NCI-H226 (cell line): ENCODE data around the gene RNF212.

Experiments used
- DNase-seq: peaks from one replicate; pipeline ENCODE4 v3.0.0-alpha.2; 2015

Gene RNF212

DNA sequence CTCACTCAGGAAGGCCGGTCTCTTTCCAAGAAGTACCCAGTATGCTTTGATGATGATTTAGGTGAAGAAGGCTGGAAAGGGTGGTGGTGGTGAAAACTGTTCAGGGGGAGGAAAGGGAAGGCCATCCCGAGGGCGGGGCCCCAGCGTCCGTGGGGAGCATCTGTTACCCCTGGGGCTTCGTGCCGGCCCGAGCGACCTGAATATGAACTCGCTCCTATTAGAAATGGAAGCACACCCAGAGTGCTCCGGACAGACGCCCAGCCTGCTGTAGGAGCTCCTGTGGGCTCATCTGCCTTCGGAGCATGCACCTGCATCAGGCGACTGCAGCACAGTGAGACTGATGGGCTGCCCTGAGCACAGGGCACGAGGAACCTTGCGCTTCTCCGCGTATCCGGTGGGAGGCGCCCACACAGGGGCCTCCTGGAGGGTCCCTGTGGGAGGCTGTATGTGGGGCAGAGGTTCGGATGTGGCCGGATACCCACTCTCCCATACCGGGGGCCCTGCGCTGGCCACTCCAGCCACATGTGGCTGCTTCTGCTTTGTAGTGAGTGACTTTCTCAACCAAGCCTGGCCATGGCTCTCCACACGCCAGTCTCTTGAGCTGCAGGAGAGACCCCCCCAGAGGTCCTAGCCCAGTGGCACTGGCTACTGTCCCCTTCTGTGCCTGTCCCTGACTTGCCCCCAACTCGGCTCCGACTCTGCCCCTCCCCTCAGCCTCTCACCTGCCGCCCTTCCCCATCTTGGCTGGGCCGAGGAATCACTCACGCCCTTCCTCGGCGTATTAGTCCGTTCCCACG lies 65.2 kb downstream of the RNF212 start:
- DNase-seq = no peak

DNA sequence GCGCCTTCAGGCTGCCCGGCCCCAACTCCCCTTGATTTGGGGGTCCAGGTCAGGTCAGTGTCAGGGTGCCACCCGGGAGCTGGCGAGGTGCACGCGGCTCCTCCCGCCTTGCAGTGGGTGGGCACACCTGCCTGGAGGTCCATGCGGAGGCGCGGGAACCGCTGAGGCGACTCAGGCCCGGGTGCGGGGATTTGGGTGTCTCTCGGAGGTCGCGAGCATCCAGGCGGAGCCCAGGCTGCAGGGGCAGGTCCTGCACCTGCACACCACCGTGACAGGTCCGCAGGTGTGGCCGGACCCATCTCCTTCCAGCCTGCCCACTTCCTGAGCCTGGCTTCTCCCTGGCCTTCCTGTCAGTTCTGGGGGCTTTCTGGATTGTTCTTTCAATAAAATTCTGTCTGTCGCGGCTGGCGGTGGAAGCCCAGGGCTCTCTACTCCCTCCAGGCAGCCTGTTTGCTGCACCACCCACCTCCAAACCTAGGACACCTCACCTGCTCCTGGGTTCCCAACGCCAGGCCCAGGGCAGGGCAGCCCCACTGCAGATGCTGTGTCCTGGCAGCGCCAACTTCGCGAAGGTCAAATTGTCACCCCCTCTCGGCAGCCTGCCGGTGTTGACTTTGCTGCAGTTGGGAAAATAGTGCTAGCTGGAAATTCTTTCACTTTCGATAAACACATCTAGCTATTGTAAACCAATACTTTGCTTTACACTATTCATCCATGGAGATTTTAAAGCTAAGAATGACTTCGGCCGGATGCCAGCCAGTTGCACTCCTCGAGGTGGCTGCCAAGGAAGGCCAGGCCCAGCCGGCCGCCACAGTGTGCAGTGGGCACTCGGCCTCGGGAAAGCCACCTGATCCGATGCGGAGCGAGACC lies 66.0 kb downstream of the RNF212 start:
- no peak for DNase-seq

DNA sequence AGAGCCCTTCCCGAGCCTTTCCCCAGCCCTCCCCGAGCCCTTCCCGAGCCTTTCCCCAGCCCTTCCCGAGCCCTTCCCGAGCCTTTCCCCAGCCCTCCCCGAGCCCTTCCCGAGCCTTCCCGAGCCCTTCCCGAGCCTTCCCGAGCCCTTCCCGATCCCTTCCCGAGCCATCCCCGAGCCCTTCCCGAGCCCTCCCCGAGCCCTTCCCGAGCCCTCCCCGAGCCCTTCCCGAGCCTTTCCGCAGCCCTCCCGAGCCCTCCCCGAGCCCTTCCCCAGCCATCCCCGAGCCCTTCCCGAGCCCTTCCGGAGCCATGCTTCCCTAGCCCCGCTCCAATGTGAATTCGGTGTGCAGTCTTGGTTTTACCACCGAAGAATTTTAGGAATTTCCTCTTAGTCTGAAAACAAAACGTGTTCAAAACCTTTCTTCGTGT lies 66.8 kb downstream of the RNF212 start:
- DNase-seq = peak; percentile 63

DNA sequence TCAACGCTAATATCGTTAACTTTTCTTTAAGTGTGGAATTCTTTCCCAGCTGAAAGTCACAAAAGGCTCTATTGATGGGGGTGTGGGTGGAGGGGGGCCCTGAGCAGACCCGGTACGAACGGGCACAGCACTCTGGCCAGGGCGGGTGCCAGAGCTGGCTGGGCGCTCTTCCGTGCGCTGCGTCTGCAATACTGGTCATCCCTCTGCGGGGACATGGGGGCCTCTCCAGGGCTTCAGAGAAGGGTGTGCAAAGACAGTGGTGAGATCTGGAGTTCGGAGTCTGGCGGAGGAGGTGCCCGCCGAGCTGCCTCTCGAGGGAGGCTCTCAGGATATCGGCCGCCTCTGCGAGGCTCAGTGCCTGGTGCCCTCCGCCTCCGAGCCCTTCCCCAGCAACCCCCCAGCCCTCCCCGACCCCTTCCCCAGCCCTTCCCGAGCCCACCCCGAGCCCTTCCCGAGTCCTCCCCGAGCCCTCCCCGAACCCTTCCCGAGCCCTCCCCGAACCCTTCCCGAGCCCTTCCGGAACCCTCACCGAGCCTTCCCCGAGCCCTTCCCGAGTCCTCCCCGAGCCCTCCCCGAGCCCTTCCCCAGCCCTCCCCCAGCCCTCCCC lies 67.7 kb downstream of the RNF212 start:
- no peak for DNase-seq

DNA sequence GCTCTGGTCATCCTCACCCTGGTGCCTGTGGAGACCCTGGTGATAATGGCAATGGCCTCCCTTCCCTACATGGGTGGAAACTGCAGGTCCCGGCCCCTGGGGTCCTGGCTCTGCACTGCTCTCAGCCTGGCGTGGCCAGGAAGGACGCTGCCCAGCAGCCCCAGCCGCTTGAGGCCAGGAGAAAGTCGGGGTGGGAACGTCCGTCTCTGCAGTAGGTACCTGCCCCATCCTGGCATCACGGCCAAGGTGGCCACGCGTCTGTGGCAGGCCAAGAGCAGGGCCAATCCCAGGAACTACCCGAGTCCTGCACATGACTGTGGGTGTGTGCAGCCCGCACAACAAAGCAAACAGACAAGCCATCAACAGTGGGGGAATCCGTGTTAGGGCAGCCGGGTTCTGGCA lies 68.2 kb downstream of the RNF212 start:
- DNase-seq = no peak

DNA sequence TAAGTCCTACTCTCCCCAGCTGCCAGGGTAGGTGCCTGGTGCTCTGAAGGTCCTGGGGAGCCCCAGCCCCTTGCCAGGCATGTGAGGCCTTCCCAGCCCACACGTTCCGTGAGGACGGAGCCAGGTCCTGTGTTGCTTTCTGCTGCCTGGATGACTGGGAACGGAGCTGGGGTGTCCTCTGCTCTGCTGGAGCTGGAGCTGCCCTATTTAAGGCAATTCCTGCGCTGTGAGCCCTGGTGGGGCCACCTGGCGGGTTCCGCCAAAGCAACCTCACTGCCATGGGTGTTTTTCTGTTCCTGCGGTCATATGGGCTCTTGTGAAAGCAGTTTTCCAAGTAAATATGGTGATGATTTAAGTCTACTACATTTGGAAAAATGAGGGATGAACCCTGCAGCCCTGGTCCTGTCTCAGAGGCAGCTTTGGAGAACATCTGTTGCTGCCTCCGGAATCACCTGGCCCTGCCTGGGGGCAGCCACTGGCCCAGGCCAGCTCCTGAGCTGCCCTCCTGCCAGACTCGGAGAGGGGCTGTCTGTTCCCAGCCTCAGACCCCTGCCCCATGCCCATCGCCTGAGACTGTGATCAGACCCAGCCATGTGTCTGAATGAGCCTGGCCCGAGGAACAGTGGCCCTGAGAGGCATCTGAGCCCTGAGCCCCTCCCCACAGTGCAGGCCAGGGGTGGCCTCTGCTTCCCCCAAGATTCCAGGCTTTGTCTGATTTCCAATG lies 68.7 kb downstream of the RNF212 start:
- no peak for DNase-seq

DNA sequence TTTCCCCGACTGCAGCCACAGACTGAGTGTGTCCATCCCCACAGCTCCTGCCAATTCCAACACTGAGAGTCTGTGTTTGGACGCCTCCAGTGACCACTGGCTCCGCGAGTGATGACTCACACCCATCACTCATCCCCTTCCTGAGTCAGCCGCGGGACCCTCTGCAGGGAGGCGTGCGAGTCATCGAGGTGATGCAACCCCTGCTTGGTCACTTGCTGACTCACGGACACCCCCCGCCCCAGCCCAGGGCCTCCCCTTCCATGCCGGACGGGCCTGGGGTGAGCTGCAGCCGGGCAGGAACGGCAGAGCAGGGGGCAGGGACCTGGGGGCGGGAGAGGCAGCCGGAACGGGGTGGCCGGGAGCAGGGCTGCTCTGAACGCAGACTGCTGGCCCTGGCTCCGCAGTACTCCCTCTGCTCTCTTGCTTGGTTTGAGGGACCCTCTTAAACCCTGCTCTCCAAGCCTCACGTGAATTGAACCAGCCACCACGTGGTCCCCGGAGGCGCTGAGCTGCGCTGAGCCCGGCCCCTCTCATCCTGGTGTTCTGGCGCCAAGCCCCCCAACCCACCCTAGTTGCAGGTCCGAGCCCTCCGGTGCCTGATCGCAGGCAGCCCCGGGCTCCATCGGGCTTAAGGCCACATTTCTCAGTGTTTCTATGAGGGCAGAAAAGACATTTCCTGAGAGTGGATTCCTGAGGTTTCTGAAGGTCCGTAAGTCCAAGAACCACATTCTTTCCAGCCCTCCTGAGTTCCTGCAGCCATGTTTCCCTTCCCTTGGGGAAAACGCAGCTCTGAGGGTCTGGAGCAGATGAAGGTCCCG lies 69.5 kb downstream of the RNF212 start:
- peak; percentile 96 for DNase-seq

DNA sequence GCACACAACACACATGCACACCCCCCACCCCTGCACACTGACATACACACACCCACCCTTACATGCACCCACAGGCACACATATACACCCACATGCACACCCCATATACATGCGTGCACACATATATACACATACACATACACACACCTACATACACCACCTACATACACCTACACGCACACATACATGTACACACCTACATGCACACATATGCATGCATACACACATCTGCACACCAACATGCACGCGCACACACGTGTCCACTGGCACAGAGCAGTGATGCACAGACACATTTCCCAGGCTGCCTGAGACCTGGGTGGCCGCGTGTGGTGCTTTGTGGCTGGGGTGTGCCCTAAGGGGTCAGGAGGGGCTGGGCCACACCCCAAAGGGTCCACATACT lies 70.2 kb downstream of the RNF212 start:
- no peak for DNase-seq

DNA sequence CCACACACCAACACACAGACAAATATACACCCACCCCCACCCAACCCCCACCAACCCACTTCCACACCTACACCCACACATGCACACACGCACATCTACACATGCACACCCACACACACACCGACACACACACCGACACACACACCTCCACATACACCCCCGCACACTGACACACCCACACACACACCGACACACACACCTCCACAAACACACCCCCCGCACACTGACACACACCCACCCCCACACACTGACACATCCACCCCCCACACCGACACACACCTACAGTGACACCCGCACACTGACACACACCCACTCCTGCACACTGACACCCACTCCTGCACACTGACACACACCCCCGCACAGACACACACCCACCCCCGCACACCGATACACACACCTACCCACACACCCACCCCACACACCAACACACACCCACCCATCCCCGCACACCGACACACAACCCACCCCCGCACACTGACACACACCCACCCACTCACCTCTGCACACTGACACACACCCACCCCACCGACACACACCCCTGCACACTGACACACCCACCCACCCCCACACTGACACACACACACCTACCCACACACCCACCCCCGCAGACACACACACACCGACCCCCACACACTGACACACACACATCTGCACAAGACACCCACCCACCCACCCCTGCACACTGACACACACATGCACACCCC lies 70.9 kb downstream of the RNF212 start:
- DNase-seq = no peak

DNA sequence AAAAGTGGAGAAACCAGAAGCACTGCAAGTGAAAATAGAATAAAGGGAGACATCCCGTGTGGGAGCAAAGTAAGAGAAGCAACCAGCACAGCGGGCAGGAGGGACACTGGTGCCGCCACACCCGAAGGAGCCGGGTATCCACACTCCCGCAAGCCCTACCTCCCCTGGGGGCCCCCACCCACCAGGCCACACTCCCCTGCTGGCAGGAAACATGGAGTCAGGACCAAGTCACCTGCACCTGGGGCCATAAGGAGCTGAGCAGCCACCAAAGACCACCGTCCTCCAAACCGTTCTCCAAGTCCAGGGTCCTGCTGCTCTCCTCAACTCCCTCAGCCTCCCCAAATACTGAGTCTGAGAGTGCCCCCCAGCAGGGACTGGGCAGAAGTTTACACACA lies 71.4 kb downstream of the RNF212 start:
- DNase-seq = no peak

DNA sequence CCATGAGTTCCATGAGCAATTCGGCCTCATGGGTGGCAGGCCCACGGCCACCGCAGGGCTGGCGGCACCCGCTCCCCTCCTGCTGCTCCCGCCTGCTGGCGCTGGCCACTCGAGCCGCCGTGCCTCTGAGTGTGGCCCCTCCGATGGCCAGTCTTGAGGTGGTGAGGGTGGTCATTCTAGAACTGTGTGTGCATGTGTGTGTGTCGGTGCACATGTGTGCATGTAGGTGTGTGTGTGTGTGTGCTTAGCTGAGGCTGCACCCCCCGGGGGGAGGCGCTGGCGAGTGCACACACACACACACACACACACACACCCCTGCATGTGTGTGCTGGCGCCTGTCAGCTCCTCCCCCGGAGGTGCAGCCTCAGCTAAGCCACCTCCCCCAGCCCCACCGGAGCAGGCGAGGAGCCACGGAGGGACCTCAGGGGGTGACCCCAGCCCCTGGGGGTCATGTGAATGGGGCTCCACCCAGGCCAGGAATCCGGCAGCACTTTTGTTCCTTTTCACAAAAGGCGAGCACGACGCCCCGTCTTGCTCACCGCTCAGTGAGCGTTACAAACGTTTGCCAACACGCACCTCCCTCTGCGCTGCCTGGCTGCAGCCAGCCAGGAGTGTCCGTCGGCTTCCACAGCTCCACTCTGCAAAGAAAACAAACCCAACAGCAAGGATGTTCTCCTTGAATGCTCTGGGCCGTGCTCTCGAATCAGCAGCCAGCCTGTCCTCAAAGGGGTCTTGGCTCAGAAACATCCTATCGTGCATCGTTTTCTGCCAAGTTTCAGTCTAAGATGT lies 72.0 kb downstream of the RNF212 start:
- DNase-seq = peak; percentile 54

DNA sequence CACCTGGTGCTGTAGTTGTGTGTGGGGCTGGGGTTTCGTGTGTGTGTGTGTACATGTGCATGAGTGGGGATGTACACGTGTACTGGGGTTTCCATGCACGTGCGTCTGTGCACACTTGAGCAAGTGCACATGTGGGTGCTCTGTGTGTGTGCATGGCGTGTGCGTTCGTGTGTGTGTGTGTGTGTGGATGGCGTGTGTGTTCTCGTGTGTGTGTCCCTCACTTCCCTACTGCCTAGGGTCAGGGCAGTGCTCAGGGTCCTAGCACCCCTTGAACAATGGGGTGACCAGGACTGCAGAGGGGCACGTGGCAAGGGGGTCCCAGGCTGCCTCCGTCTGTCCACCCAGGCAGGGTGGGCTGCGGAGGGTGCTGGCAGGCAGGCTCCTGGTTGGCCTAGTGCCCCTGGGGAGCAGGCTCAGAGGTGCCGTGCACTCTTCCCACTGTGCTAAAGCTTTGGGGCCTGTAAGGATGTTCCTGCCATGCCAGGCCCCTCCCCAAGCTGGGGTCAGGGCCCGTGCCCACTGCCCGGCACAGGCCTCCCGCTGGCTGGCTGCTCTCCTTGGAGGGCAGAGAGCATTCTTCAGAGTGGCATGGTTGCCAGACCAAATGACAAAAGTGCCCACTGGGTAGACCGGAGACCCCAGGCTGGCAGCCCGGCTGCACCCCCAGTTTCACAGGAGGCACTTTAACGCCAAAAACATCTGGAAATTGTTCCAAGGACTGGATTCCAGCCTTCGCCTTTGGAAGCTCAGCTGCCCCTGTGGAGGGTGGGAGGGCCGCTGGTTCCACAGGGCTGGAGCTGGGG lies 72.8 kb downstream of the RNF212 start:
- no peak for DNase-seq

DNA sequence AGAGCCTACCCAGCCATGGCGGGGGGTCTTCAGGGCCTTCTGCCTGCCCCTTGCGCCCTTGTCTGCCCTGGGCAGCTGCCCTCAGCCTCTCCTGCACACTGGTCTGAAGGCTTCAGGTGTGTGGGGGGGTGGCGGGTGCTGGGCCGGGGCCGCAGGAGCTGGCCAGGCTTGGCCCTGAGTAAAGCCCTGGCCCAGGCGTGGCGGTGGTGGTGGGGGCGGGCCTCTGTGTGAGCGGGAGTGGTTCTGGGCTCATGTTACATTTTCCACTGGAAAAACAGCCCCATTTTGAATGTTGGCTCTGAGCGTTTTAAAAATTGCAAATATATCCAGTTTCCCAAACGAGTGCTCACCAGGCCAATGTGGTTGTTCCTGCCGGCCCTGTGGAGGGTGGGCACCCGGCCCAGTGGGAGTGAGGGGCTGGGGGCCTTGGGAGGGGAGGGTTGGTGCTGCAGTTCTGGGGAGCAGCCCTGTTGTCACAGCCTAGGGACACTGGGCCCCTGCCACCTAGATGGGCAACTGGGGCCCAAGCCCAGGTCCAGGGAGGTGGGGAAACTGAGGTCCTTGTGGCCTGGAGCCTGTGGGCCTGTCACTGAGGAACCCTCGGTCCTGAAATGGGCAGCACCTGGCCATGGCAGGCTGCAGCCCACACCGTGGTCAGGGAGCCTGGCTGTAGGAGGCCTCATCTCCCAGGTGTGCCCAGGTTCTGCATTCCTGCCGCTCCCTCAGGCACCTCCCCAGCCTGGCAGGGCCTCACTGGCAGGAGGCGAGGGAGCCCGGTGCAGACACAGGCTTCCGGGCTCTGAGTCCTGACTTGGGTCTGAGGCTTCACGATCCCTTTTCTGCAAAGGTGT lies 73.6 kb downstream of the RNF212 start:
- peak; percentile 46 for DNase-seq

DNA sequence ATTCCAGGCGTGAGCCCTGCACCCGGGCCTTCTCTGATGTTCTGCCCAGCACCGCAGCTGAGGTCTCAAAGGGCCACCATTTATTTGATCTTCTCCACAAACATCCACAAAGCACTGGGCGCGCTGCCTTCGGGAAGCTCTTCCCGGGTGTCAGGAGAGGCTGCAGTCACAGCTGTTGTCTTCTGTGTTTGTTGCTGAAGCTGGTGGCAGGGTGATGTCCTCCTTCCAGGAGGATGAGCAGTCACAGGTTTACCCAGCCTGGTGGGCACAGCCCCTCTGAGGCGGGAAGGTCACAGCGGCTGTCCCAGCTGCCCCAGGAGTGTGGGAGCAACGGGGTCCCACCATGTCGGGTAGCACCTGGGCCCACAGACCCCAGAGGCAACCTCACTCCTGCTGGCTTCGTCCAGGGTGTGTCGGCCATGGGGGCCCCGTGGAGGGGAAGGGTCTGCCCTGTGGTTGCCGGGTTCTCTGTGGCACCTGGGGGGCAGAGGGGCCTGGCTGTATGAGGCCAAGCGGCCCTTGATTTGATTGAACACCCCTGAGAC lies 74.3 kb downstream of the RNF212 start:
- DNase-seq = no peak

DNA sequence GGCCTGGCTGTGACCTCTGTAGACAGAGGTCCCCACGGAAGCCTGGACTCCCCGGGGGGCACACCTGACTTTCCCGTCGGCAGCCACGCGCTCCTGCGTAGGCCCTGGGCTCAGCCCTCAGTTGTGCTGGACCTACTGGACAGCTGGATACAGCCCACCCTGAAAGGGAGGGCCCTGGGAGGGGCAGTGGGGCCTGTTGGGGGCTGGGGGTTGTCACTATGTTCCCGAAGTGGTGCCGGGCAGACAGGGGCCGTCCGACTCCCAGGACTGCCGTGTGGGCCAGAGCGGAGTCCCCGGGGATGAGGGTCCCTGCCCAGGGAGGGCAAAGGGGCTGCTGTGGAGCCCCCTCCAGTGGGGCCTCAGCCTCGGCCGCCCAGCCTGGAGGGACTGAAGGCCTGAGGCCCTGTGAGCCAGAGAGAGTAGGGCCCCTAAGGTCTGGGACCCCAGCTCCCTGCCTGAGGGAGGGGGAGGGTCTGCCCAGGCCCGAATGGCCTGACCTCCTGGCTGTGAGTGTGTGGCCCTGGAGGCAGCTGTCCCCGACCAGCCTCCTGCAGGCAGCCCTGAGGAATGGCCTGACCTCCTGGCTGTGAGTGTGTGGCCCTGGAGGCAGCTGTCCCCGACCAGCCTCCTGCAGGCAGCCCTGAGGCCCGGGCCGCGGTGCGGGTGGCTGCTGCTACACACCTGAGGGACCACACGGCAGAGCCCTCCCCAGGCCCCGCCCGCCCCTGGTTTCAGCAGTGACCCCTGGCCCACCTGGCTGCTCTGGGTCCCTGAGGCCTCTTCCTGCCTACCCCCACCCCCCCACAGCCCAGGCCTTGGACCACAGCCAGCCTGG lies 76.2 kb downstream of the RNF212 start:
- no peak for DNase-seq

DNA sequence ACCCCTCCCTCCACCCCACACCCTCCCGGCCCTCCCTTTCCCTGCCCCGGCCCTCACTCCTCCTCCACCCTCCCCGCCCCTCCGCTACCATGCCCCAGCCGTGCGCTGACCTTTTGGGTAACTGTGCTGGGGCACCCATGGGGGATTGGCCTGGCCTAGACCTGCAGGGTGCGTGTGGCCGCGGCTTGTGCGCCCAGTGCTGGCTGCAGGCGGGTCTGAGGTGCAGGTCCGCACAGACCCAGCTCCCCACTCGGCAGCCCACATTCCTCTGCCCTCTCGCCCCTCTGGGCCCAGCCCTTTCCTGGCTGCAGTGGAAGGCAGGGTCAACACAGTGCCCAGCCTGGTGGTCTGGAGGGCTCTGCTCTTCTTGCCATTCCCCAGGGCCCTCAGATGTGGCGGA lies 77.3 kb downstream of the RNF212 start:
- DNase-seq = no peak

DNA sequence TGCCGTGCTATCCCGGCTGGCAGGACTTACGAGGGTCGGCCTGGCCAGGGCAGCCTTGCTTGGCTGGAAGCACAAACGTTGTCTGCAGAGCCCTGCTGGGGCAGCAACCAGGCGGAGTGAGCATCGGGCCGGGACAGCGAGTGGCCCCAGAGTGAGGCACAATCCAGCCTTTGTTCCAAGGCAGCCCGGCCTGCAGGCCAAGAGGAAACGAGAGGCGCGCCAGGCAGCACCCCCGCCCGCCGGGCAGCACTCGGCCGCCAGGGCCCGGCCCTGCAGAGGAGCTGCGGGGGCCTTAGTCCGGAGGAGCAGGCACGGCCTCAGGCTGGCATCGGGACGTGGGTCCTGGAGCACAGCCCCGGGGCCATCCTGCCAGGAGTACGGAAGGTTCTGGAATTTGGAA lies 77.9 kb downstream of the RNF212 start:
- no peak for DNase-seq
